OCI-LY7 (cell line): ENCODE measurements around the gene CTDSPL. TPM values are rescaled to one million over a fixed set of nuclear protein-coding genes. Genes with fewer than 3 reads are reported as not detected.

Experiments used
- BruUV-seq: library from RNA; stranded (reverse); fragments of 400-500 nt; replicated peaks from 2 replicates; lab custom pipeline; 2021; lab: Mats Ljungman, UMichigan
- CTCF ChIA-PET: fragments of 300-600 bp; sonication (Branson Sonifier 250); formaldehyde crosslinking; loops from one replicate; lab custom pipeline; 2022; ENCODE audit warnings: antibody characterized with exemption; ENCODE audit not compliant: unreplicated experiment; lab: Charles Lee
- POLR2A ChIA-PET: fragments of 300-600 bp; sonication (Branson Sonifier 250); formaldehyde crosslinking; loops from one replicate; lab custom pipeline; 2022; ENCODE audit warnings: antibody characterized with exemption; lab: Charles Lee
- DNase-seq: peaks from one replicate; pipeline ENCODE4 v3.0.0-alpha.2; 2015; ENCODE audit warnings: low spot score
- H2AFZ ChIP-seq: fragments of 200-600 bp; sonication (generic), shearing (Covaris generic); 2 replicates; pipeline ENCODE4 v1.6.1; 2014; ENCODE audit warnings: mild to moderate bottlenecking, antibody characterized with exemption, low read length, moderate library complexity
- H3K27ac ChIP-seq: fragments of 200-600 bp; sonication (generic); 2 replicates; pipeline ENCODE4 v1.5.1; 2014; ENCODE audit warnings: mixed run types, low read depth, mild to moderate bottlenecking, moderate library complexity, low read length, inconsistent platforms; ENCODE audit not compliant: poor library complexity, severe bottlenecking
- H3K36me3 ChIP-seq: fragments of 200-600 bp; sonication (generic); 2 replicates; pipeline ENCODE4 v1.6.1; 2014; ENCODE audit warnings: mild to moderate bottlenecking, antibody characterized with exemption, low read length, moderate library complexity, mixed read lengths; ENCODE audit not compliant: insufficient read depth
- H3K4me1 ChIP-seq: fragments of 200-600 bp; sonication (generic); 2 replicates; pipeline ENCODE4 v1.5.1; 2014; ENCODE audit warnings: mild to moderate bottlenecking, low read length; ENCODE audit not compliant: insufficient read depth, poor library complexity, severe bottlenecking
- H3K4me2 ChIP-seq: fragments of 200-600 bp; sonication (generic); 2 replicates; pipeline ENCODE4 v1.6.1; 2014; ENCODE audit warnings: mild to moderate bottlenecking, low read length
- H3K4me3 ChIP-seq: fragments of 200-600 bp; sonication (generic); 2 replicates; pipeline ENCODE4 v1.5.1; 2014; ENCODE audit warnings: mild to moderate bottlenecking, low read depth, low read length; ENCODE audit not compliant: poor library complexity, severe bottlenecking
- H3K79me2 ChIP-seq: fragments of 200-600 bp; sonication (generic); 2 replicates; pipeline ENCODE4 v1.6.1; 2016; ENCODE audit warnings: low read depth, mild to moderate bottlenecking, low read length, moderate library complexity, mixed read lengths; ENCODE audit not compliant: insufficient read depth
- H3K9me2 ChIP-seq: fragments of 200-600 bp; sonication (generic); 2 replicates; pipeline ENCODE4 v1.6.1; 2016; ENCODE audit warnings: mild to moderate bottlenecking, low read length, mixed read lengths; ENCODE audit not compliant: insufficient read depth
- H3K9me3 ChIP-seq: fragments of 200-600 bp; sonication (generic); 2 replicates; pipeline ENCODE4 v1.6.1; 2014; ENCODE audit warnings: mild to moderate bottlenecking, mixed run types, low read length, mixed read lengths
- H4K20me1 ChIP-seq: fragments of 200-600 bp; sonication (generic); 2 replicates; pipeline ENCODE4 v1.6.1; 2014; ENCODE audit warnings: mild to moderate bottlenecking, antibody characterized with exemption, low read length, moderate library complexity, mixed read lengths; ENCODE audit not compliant: insufficient read depth
- CTCF ChIP-seq: fragments of 200-600 bp; sonication (generic); conservative IDR thresholded peaks from 2 replicates; pipeline ENCODE4 v1.5.1; 2014; ENCODE audit warnings: mild to moderate bottlenecking, antibody characterized with exemption, low read length, moderate library complexity, mixed read lengths
- EZH2phosphoT487 ChIP-seq: fragments of 200-600 bp; sonication (generic); IDR thresholded peaks from 2 replicates; pipeline ENCODE4 v1.6.1; 2018; ENCODE audit warnings: low read depth, borderline replicate concordance, mild to moderate bottlenecking, mixed run types, antibody characterized with exemption, low read length, moderate library complexity, mixed read lengths
- intact Hi-C: fragments of 100-400 bp; cut with micrococcal nuclease; formaldehyde crosslinking; loops from one replicate; pipeline ENCODE4 v1.10.0; 2022; ENCODE audit not compliant: unreplicated experiment
- total RNA-seq, 2 experiments: library from RNA; depleted of rRNA in 1 of 2; stranded (reverse); fragments of >200 nt in 1 of 2; shearing (Covaris generic) in 1 of 2; gene quantifications; 2 replicates each; pipeline ENCODE4 v1.2.3, GENCODE V29; 2014 to 2022

CTDSPL gene
- total RNA-seq, 2 experiments from 2014 or later = 0.38 TPM; not detected in 1

DNA sequence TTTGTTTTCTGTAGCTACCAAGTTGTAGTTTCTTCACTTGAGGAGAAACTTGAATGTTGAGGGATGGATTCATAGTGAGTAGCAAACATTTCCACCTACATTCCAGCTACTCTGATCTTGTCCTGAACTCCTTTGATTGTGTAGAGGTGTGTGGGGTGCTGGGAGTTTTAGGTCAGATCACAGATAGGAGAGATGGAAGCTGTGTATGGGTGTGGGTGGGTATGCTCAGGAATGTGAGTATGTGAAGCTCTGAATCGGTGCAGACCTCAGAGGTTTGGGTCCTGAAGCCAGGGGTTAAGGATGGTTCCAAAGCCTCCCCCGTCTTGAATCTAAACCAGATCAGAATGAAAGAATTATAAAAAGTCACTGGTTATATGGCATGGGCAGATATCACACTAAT, 76.3 kb downstream of the CTDSPL start:
- DNase-seq = no peak
- H3K4me3 ChIP-seq = no peak overlapping the region
- H4K20me1 ChIP-seq = no peaks in the 10 kb centered on the region
- no peak overlapping the region for H3K27ac ChIP-seq
- no peaks in the 10 kb centered on the region for H3K9me3 ChIP-seq
- CTCF ChIA-PET = no interaction called here
- no peaks in the 10 kb centered on the region for H3K9me2 ChIP-seq
- H2AFZ ChIP-seq = no peak overlapping the region
- POLR2A ChIA-PET = interaction anchor here (0.6 to 0.9 kb wide), 2 partner anchors 15 to 1376 kb away, joined by 3 to 5 read pairs; no protein-coding TSS in a partner anchor
- no peak overlapping the region for H3K4me2 ChIP-seq
- TF ChIP-seq CTCF (no peak), EZH2phosphoT487 (no peak)
- no peaks in the 10 kb centered on the region for H3K36me3 ChIP-seq
- no TSS peak for BruUV-seq
- no peaks in the 10 kb centered on the region for H3K79me2 ChIP-seq
- peaks cover 9% of the 10 kb centered on the region for H3K4me1 ChIP-seq
- intact Hi-C loops = no loop called here

DNA sequence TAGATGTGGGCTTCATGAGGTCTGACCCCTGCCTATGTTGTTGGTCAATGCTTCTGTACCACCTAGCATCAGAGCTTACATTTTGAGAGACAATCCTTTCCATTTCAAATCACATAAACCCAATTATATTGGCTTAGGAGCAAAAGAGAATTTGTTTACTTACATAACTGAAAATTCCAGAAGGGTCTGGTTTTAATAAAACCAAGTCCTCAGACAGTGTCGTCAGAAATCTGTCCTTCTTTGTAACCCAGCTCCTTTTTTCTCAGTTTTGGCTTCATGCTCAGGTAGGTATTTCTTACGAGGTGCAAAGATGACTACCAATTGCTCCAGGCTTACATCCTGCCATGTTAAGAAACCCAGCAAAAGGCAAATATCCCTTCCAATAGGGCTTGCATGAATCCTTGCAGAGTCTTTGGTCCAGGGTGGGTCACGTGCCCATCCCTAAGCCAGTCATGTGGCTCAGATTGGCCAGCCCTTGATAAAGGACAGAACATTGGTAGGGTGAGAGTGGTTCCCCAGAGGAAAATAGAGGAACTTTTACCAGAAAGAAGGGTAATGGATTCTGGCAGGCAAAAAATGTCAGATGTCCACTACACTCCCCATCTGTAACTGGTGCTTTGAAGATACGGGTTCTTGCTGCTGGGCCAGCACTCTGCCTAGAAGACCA, 78.7 kb downstream of the CTDSPL start:
- intact Hi-C loops = no loop called here
- Histone ChIP-seq H3K27ac (no peak overlapping the region), H3K9me3 (no peaks in the 10 kb centered on the region), H3K4me2 (no peak overlapping the region), H3K4me3 (no peak overlapping the region), H3K9me2 (no peaks in the 10 kb centered on the region), H3K36me3 (no peaks in the 10 kb centered on the region), H3K4me1 (peaks cover 4% of the 10 kb centered on the region), H3K79me2 (no peaks in the 10 kb centered on the region), H2AFZ (no peak overlapping the region), H4K20me1 (no peaks in the 10 kb centered on the region)
- no peak for DNase-seq
- ChIA-PET CTCF (interaction anchor here (0.9 kb wide), 1 partner anchor 87 kb away, joined by 3 read pairs; no protein-coding TSS in a partner anchor), POLR2A (no interaction called here)
- BruUV-seq = no TSS peak
- TF ChIP-seq CTCF = no peak
- no peak for TF ChIP-seq EZH2phosphoT487
